ENCODE data around the gene TSPYL4. TPM values are rescaled to one million over a fixed set of nuclear protein-coding genes. Genes with fewer than 3 reads are reported as not detected.
"Not testable (repeated sequence)": the region's sequence is repeated elsewhere in the genome, so short reads cannot be mapped to it uniquely, and the experiment has no call there.

The TSPYL4 gene
- total RNA-seq, result 10 to 100 TPM; 28.0 to 35.0 TPM
- long read RNA-seq, result 0 reads

DNA sequence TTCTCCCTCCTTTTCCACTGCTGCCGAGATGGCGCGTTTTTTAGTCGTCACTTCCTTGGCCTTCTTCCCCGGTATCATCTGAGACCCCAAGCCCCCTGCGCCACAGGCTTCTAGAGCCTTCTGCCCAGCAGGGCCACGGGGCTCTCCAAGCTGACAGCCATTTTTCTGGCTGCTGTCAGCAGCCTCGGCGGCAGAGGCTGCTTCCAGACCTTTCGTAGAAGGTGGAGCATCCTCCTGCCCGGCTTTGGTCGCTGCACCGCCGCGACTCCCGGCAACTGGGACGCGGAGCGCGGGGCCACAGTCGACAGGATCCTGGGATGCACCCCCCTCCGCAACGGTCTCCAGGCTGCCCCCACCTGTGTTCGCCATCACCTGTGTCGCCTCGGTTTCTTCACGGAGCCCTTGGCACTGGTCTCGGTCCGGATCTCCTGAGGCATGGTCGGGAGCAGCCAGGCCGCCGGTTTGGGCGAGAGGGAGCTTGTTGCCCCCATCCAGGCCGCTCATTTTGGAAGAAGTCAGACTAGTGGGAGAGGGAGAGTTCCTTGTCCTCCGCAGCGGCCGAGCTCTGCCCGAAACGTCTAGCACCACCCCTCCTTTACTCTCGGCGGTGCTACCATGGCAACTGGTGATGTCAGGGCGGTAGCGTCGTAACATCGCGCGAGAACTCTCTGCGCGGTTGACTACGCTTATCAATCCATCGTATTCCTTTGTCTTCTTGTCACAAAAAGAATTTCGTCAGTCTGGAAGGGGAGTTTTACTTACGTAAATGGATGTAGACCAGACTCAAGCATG lies at the start of gene TSPYL4:
TSS of gene TSPYL4 (minus strand) at position 571 of the 792 bp plus-strand sequence. CDS start at position 504, 67 bp downstream.
- peak; percentile 99 for ATAC-seq
- DNase-seq, result peak; percentile 96
- intact Hi-C loops (cut with DNase I), result no loop called here

DNA sequence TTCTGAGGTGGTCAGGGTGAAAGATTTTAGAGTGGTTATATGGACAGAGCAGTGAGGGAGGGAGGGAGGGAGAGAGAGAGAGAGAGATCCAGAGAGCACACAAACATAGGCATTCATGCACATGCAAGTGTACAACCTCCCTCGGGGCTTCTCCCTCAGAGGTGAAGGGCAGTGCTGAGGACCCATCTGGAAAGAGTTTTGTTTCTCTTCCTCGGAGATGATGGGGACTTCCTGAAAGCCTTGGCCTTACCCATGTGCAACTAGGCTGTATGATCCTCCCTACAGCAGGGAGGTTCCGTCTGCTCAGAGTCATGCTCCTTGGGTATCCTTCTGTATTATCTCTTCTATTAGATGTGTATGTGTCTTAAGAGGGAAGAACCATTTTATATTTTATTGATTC lies 47.2 kb upstream of the TSPYL4 start:
- intact Hi-C loops (cut with DNase I), result no loop called here
- no peak for DNase-seq
- ATAC-seq, result no peak

DNA sequence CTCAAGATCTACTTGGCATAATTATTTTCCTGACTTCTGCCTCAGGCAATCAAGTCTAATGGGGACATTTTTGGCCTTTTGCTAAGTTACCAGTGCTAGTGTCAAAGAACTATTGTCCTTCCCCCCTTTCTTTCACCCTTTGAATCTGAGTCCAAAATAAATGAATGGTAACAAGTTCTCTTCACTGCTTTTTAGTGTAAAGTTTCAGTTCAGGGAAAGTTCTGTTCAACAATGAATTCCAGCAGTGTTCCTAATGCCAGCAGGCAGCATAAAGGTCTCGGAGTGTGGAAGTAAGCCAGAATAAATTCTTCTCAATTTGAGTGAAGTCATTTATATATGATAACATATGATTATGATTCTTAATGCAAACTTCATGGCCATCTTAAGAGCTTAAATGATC lies 46.7 kb upstream of the TSPYL4 start:
- no peak for ATAC-seq
- no peak for DNase-seq
- intact Hi-C loops (cut with DNase I), result no loop called here

DNA sequence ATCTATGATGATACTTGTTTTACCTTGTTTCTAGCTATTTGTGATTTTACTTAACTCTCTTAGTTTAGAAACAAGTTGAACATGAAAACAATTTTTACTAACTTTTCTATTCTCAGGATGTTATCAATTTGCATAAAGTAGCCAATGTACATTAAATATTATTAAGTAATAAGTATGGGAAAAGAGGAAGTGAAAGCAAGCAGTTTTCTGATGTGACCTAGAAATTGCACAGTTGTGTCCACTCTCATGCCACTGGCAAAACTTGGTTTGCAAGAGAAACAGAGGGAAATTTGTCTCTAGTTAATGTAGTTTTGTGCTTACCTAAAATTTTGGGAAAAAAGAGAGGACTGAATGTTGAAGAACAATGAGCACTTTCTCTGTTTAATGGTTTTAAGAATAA lies 45.1 kb upstream of the TSPYL4 start:
- intact Hi-C loops (cut with DNase I), result loop anchor here in 1 of 2 donors (10.0 kb wide), 1 partner anchor 236 kb away; no protein-coding TSS in a partner anchor
- no peak for DNase-seq
- ATAC-seq, result no peak

DNA sequence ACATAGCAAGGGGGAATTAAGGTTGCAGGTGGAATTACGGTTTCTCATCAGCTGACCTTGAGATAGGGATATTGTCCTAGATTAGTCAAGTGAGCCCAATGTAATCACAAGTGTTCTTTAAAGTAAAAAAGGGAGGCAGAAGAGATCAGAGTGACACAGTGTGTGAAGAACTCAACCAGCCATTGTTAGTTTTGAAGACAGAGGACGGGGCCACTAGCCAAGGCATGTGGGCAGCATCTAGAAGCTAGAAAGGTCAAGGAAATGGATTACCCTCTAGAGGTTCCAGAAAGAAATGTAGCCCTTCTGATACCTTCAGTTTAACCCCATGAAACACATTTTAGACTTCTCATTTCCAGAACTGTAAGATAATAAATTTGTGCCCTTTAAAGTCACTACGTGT lies 44.4 kb upstream of the TSPYL4 start:
- ATAC-seq, result no peak
- intact Hi-C loops (cut with DNase I), result loop anchor here in 1 of 2 donors (10.0 kb wide), 1 partner anchor 237 kb away; no protein-coding TSS in a partner anchor
- no peak for DNase-seq

DNA sequence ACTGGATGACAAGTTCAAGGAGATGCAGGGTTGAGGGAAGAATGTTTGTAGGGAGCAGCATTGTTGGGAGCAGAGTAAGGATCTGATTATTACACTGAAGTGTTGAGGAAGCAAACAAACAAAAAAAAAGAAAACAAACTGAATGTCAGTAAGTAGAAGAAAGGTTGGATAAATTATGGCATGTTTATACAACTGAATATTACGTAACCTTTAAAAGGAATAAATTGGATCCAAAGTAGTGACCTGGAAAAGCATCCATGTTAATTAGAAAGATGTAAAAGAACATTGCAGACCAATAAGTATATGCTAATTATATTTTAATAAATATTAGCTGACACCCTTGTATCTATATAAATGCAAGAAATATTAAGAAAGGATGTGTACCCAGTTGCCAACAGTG lies 38.7 kb upstream of the TSPYL4 start:
- intact Hi-C loops (cut with DNase I), result loop anchor here in 1 of 2 donors (10.0 kb wide), 1 partner anchor 242 kb away; no protein-coding TSS in a partner anchor
- DNase-seq (no peak), ATAC-seq (no peak)

DNA sequence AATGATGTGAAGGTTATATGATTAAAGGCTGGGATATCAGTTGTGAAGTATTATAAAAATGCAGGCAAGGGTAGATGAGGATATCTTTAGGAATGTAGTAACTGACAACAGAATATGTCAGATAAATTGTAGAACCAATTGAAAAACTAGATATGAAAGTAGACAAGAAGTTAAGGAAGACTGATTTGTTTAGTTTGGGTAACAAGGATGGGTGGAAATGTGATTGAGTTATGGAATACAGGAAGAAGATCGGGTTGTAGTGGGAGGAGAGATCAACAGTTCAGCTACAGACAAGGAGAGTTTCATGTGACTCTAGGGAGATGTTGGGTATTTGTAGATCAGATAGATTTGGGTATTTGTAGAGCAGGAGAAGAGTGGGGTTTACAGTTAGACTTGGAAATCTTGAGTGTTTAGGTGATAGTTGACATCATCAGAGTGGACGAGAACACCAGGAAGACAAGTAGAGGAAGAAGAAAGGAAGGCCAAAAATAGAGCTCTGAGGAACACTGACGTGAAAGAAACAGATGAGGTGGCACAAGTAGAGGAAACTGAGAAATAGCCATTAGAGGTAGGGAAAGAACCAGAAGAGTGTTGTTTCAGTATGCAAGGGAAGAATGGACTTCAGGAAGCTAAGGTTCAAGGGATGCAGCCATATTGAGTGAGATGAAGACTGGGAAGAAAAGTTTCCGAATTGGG lies 38.0 kb upstream of the TSPYL4 start:
- intact Hi-C loops (cut with DNase I), result loop anchor here in 1 of 2 donors (10.0 kb wide), 1 partner anchor 243 kb away; no protein-coding TSS in a partner anchor
- ATAC-seq, result no peak
- no peak for DNase-seq

DNA sequence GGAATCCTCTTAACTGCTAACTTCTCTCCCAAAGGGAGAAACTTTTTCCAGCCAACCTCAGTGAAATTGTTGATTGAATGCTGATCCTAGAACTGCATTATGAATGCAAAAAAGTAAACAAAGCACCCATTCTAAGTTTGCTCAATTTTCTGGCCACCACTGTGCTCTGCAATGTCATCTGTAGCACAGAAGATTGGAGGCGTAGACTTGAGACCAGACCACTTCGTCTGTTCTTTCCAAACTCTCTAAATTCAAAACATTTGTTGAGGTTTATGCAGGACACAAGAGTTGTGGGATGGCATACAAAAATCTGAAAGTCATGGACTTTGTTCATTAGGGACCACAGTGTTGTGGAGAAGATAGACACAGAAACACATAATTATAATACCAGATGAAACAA lies 36.9 kb upstream of the TSPYL4 start:
- no peak for ATAC-seq
- intact Hi-C loops (cut with DNase I), result loop anchor here in 1 of 2 donors (10.0 kb wide), 1 partner anchor 244 kb away; no protein-coding TSS in a partner anchor
- DNase-seq, result no peak

DNA sequence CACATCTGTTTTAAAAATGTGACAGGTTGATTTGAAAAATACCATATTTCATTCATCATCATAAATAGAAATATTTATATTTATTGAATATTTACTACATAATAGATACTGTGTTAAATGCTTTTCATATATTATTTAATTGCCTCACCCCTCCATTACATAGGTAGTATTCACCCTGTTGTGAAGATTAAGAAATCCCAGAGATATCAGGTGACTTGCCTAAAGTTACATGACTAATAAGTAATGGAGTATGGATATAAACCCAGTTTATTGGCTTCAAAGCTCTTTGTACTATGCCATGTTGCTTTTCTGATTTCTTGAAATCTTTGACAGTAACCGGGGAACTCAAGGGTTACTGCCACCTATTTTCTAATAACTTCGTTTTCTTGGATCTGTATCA lies 36.0 kb upstream of the TSPYL4 start:
- DNase-seq, result no peak
- no peak for ATAC-seq

DNA sequence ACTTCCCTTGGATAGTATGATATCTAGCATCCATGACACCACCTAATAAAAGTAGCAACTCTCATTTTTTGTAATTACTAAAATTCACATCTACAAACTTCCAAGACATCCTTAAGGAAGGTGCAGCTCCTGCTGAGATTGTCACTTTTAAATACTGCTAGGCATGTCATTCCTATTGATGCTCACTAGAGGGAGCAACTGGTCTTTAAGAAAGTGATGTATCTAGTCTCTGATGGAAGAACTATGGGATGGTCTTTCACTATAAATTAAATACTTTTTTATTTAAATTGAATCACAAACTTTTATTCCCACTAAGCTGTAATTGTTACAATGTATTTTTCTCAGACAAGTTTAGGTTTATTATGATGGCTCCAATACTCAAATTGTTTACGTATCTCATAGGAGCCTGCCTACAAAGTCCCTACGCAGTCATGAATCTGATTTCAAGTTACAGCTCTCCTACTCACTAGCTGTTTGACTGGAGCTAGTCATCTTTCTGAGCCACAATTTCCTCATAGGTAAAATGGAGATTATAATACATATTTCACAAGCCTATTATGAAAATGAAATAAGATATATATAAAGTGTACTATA lies 33.9 kb upstream of the TSPYL4 start:
- intact Hi-C loops (cut with DNase I), result loop anchor here in 1 of 2 donors (5.0 kb wide), 2 partner anchors 155 to 245 kb away; no protein-coding TSS in a partner anchor

More for the DNA sequence above, 36.0 kb upstream of the TSPYL4 start:
- intact Hi-C loops (cut with DNase I), result loop anchor here (5.0 to 10.0 kb wide), 3 partner anchors 152 to 245 kb away; no protein-coding TSS in a partner anchor

DNA sequence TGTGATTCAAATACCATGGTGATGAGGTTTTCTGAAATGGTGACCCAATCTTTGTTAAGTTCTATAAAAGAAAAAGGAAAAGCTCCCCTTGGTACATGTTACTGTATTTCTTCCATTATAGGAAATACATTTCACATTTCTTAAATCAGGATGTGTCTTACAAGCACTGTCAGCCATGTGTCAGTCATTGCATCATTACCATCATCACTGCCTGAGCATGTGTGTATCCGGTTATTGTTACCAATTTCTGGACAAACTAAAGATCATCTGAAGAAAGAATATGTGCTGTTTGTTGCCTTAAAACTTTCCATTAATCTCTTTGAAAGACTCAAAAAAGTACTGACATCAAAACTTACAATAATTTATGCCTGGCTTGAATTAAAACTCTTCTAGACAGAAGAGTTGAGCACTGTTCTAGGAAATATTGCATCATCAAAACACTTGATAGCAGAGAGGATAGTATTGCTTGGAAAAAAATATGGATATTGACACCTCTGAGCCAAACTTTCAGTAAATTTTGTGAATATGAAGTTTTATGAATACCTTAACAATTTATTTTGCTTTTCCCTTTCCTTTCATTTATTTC lies 33.0 kb upstream of the TSPYL4 start:
- no peak for DNase-seq
- ATAC-seq, result no peak
- intact Hi-C loops (cut with DNase I), result loop anchor here in 1 of 2 donors (5.0 kb wide), 2 partner anchors 155 to 245 kb away; no protein-coding TSS in a partner anchor

More for the DNA sequence above, 33.9 kb upstream of the TSPYL4 start:
- ATAC-seq (peak in 1 of 2 donors; percentile 71), DNase-seq (no peak)

DNA sequence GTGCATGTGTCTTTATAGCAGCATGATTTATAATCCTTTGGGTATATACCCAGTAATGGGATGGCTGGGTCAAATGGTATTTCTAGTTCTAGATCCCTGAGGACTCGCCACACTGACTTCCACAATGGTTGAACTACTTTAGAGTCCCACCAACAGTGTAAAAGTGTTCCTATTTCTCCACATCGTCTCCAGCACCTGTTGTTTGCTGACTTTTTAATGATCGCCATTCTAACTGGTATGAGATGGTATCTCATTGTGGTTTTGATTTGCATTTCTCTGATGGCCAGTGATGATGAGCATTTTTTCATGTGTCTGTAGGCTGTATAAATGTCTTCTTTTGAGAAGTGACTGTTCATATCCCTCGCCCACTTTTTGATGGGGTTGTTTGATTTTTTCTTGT lies 31.1 kb upstream of the TSPYL4 start:
- intact Hi-C loops (cut with DNase I), result loop anchor here in 1 of 2 donors (5.0 kb wide), 2 partner anchors 157 to 247 kb away; no protein-coding TSS in a partner anchor

DNA sequence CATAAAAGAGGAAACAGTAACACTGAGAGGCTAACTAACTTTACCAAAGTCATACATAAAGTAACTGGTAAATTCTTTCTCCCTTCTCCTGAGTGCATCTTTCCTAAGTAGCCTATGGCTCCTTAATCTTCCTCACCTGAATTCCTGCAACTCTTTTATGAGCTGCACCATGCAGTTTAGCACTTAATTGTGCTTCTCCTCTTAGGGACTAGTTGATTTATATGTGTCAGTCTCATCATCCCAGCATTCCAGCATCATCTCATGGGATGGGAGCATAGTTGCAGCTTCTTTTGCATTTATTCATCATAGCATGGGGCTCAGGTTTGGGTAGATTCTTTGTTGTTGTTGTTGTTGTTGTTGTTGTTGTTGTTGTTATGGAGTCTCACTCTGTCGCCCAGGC lies 29.3 kb upstream of the TSPYL4 start:
- DNase-seq (no peak), ATAC-seq (no peak)
- intact Hi-C loops (cut with DNase I), result no loop called here

More for the DNA sequence above, 31.1 kb upstream of the TSPYL4 start:
- not testable (repeated sequence) for DNase-seq, ATAC-seq

DNA sequence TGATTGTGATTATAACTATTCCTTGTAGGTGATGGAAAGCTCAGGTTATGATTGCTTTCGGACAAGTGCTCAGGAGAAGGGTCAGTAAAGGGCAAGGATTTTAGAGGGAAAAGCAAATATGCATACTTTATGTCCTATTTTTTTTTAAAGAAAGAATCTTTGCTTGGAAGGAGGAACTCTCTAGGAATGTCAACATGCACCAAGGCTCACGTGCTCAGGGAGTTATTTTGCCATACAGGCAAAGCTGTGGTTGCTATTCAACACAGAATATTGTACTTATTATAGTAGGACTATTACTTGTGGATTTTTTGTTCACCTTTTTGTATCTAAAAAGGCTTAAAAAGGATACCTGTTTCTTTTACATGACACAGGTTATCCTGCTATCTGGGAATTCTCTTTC lies 28.8 kb upstream of the TSPYL4 start:
- ATAC-seq (no peak), DNase-seq (no peak)
- intact Hi-C loops (cut with DNase I), result no loop called here

DNA sequence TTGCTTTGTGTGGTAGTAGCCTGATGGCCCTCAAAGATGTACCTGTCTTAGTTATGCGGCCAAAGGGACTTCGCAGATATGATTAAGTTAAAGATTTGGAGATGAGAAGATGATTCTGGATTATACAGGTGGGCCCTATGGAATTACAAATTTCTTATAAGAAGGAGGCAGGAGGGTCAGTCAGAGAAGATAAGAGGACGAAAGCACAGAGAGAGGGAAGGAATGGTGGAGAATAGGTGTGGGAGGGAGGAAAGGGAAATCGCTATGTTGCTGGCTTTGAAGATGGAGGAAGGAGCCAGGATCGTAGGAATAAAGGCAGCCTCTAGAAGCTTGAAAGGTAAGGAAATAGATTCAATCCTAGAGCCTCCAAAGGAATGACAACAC lies 27.1 kb upstream of the TSPYL4 start:
- intact Hi-C loops (cut with DNase I), result no loop called here
- DNase-seq (no peak), ATAC-seq (no peak)

DNA sequence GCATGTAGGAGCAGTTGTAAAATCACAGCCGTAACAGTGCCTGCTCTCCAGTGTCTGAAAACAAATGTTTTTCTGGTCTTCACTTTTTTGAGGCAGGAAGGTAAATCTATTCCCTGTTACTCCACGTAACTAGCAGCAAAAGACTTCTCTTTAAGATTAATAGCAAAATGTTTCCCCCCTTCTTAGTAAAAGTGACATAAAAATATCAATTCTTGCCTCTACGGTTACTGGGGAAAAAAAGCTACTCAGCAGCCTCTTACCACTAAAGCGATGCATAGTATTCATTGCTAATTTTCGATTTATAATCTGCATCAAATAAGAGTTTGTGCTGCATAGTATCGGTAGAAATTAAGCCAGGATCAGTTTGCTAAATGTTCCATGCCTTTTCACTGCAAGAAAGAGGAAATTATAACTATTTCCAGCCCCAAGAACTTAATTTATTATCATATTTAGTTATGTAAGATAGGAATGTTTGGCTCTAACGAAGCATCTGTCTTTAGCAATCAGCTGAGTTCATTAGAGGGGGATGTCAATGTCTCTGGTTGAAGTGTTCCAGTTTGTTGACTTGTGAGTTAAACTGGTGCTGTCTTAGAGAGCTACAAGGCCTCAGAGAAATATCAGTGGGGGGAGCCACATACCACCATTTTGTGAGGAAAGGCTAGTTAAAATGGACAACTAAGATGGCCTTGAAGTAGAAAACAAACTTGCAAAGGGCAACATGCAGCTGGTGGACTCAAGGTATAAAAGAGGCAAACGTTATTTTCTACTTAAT lies 26.5 kb upstream of the TSPYL4 start:
- ATAC-seq, result no peak
- no peak for DNase-seq
- intact Hi-C loops (cut with DNase I), result no loop called here

DNA sequence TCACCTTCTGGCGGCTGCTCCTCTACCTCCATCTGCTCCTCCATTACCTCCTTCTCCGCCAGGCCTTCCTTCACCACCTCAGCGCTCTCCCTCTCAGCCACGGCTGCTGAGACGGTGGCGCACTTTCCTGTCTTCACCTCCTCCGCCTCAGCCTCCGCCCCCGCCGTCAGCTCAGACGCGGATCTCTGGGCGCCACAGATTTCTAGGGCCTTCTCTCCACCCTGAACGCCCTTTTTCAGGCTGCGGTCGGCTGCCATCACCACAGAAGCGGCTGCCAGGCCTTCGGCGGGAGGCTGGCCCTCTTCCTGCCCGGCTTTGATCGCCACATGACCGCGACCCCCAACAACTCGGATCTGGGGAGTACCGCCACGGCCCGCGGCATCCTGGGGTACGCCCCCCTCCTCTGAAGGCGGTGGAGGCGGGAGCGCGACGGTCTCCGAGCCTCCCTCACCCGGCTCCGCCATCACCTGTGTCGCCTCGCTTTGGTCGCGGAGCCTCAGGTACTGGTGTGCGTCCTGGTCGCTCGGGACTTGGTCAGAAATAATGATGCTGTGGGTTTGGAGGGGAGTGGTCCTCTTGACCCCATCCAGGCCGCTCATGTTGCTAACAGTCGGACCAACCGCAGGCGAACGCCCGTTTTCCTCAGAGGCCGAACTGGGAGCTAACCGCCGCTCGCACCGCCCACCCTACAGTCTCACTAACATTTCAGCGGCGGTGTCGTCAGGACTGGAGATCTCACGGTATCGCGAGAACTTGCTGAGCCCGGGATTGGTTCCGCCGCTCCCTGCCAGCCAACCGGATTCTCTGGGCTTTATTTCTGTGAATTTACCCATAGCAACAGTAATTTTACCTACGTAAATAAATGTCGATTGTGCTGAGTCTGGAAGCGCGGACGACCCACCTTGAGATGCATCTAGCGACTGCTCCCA lies 25.6 kb upstream of the TSPYL4 start, which contains the start of gene TSPYL1:
TSS of gene TSPYL1 (minus strand) at position 699 of the 929 bp plus-strand sequence. CDS start at position 599, 100 bp downstream.
- peak; percentile 97 for ATAC-seq
- intact Hi-C loops (cut with DNase I), result loop anchor here (10.0 kb wide), 1 partner anchor 285 kb away; no protein-coding TSS in a partner anchor
- peak; percentile 96 for DNase-seq

Data from left cardiac atrium (tissue), 4 donors.